Measurements from ENCODE around the gene EVI2B.
A peak's percentile ranks its signal among the peaks of the same experiment; 100 is the strongest.
"Not testable (repeated sequence)": the region's sequence is repeated elsewhere in the genome, so short reads cannot be mapped to it uniquely, and the experiment has no call there.

Gene EVI2B

GRCh38 chr17:31313982-31314781 is at the start of gene EVI2B:
EVI2B (minus strand) TSS chr17:31314054; CDS start chr17:31305609, 8,445 bp downstream.
- DNase-seq = peak; percentile 90
- in situ Hi-C loops (cut with MboI; ENCODE audit: low pct_unique_long_range_greater_than_20kb, low sequenced_read_pairs) = loop anchor here (25.0 kb wide), 1 partner anchor 102 kb away; no protein-coding TSS in a partner anchor

GRCh38 chr17:31357839-31358394 is 44.1 kb upstream of the EVI2B start:
- in situ Hi-C loops (cut with MboI; ENCODE audit: low pct_unique_long_range_greater_than_20kb, low sequenced_read_pairs) = no loop called here
- no peak for DNase-seq

GRCh38 chr17:31357091-31357490 is 43.2 kb upstream of the EVI2B start:
- in situ Hi-C loops (cut with MboI; ENCODE audit: low pct_unique_long_range_greater_than_20kb, low sequenced_read_pairs) = no loop called here
- DNase-seq = no peak

GRCh38 chr17:31355935-31356334 is 42.1 kb upstream of the EVI2B start:
- in situ Hi-C loops (cut with MboI; ENCODE audit: low pct_unique_long_range_greater_than_20kb, low sequenced_read_pairs) = no loop called here

GRCh38 chr17:31349454-31349853 is 35.6 kb upstream of the EVI2B start:
- DNase-seq = no peak
- in situ Hi-C loops (cut with MboI; ENCODE audit: low pct_unique_long_range_greater_than_20kb, low sequenced_read_pairs) = no loop called here

More at GRCh38 chr17:31355935-31356334, 42.1 kb upstream of the EVI2B start:
- no peak for DNase-seq

- in situ Hi-C loops (cut with MboI; ENCODE audit: low pct_unique_long_range_greater_than_20kb, low sequenced_read_pairs); DNase-seq: not testable (repeated sequence)
These were observed 31.4 kb upstream of the EVI2B start for GRCh38 chr17:31345191-31345747.

- in situ Hi-C loops (cut with MboI; ENCODE audit: low pct_unique_long_range_greater_than_20kb, low sequenced_read_pairs) = no loop called here
- DNase-seq = no peak
These were observed 26.2 kb upstream of the EVI2B start for GRCh38 chr17:31339906-31340661.

- DNase-seq = no peak
- in situ Hi-C loops (cut with MboI; ENCODE audit: low pct_unique_long_range_greater_than_20kb, low sequenced_read_pairs) = no loop called here
These were observed 15.4 kb upstream of the EVI2B start for GRCh38 chr17:31329221-31329620.

GRCh38 chr17:31328160-31328535 is 14.3 kb upstream of the EVI2B start:
- in situ Hi-C loops (cut with MboI; ENCODE audit: low pct_unique_long_range_greater_than_20kb, low sequenced_read_pairs) = no loop called here
- DNase-seq = no peak

GRCh38 chr17:31327534-31328159 is 13.8 kb upstream of the EVI2B start:
- in situ Hi-C loops (cut with MboI; ENCODE audit: low pct_unique_long_range_greater_than_20kb, low sequenced_read_pairs) = no loop called here
- no peak for DNase-seq

GRCh38 chr17:31323551-31323950 is 9.7 kb upstream of the EVI2B start:
- in situ Hi-C loops (cut with MboI; ENCODE audit: low pct_unique_long_range_greater_than_20kb, low sequenced_read_pairs) = loop anchor here (25.0 kb wide), 1 partner anchor 111 kb away; no protein-coding TSS in a partner anchor
- no peak for DNase-seq

- in situ Hi-C loops (cut with MboI; ENCODE audit: low pct_unique_long_range_greater_than_20kb, low sequenced_read_pairs) = loop anchor here (25.0 kb wide), 1 partner anchor 110 kb away; no protein-coding TSS in a partner anchor
- DNase-seq = no peak
These were observed 8.1 kb upstream of the EVI2B start for GRCh38 chr17:31321966-31322365.

- in situ Hi-C loops (cut with MboI; ENCODE audit: low pct_unique_long_range_greater_than_20kb, low sequenced_read_pairs) = loop anchor here (25.0 kb wide), 1 partner anchor 109 kb away; no protein-coding TSS in a partner anchor
- peak; percentile 96 for DNase-seq
These were observed 7.6 kb upstream of the EVI2B start, which contains the start of gene EVI2A for GRCh38 chr17:31321481-31321880. EVI2A (minus strand) TSS chr17:31321622; CDS start chr17:31319013, 2,609 bp downstream.

GRCh38 chr17:31320791-31321190 is 6.9 kb upstream of the EVI2B start:
- DNase-seq = peak; percentile 44
- in situ Hi-C loops (cut with MboI; ENCODE audit: low pct_unique_long_range_greater_than_20kb, low sequenced_read_pairs) = loop anchor here (25.0 kb wide), 1 partner anchor 108 kb away; no protein-coding TSS in a partner anchor

- in situ Hi-C loops (cut with MboI; ENCODE audit: low pct_unique_long_range_greater_than_20kb, low sequenced_read_pairs) = loop anchor here (25.0 kb wide), 1 partner anchor 108 kb away; no protein-coding TSS in a partner anchor
- no peak for DNase-seq
These were observed 6.4 kb upstream of the EVI2B start for GRCh38 chr17:31320241-31320640.

- peak; percentile 79 for DNase-seq
- in situ Hi-C loops (cut with MboI; ENCODE audit: low pct_unique_long_range_greater_than_20kb, low sequenced_read_pairs) = loop anchor here (25.0 kb wide), 1 partner anchor 107 kb away; no protein-coding TSS in a partner anchor
These were observed 5.2 kb upstream of the EVI2B start for GRCh38 chr17:31318851-31319661.

GRCh38 chr17:31318298-31318801 is 4.5 kb upstream of the EVI2B start:
- in situ Hi-C loops (cut with MboI; ENCODE audit: low pct_unique_long_range_greater_than_20kb, low sequenced_read_pairs) = loop anchor here (25.0 kb wide), 1 partner anchor 106 kb away; no protein-coding TSS in a partner anchor
- peak; percentile 79 for DNase-seq

- in situ Hi-C loops (cut with MboI; ENCODE audit: low pct_unique_long_range_greater_than_20kb, low sequenced_read_pairs) = loop anchor here (25.0 kb wide), 1 partner anchor 102 kb away; no protein-coding TSS in a partner anchor
- DNase-seq = peak; percentile 71
These were observed 887 bp upstream of the EVI2B start for GRCh38 chr17:31314782-31315100.

All from KBM-7 (cell line).